NCI-H1105 treated with DMSO at 0.1 percent for 48 hours (cell line): ENCODE results near the gene PCDHA3.
"Not testable (repeated sequence)": the region's sequence is repeated elsewhere in the genome, so short reads cannot be mapped to it uniquely, and the experiment has no call there.

Source experiments
- DNase-seq: peaks from one replicate; lab custom pipeline; 2025; lab: John Stamatoyannopoulos, UW

PCDHA3 gene

DNA sequence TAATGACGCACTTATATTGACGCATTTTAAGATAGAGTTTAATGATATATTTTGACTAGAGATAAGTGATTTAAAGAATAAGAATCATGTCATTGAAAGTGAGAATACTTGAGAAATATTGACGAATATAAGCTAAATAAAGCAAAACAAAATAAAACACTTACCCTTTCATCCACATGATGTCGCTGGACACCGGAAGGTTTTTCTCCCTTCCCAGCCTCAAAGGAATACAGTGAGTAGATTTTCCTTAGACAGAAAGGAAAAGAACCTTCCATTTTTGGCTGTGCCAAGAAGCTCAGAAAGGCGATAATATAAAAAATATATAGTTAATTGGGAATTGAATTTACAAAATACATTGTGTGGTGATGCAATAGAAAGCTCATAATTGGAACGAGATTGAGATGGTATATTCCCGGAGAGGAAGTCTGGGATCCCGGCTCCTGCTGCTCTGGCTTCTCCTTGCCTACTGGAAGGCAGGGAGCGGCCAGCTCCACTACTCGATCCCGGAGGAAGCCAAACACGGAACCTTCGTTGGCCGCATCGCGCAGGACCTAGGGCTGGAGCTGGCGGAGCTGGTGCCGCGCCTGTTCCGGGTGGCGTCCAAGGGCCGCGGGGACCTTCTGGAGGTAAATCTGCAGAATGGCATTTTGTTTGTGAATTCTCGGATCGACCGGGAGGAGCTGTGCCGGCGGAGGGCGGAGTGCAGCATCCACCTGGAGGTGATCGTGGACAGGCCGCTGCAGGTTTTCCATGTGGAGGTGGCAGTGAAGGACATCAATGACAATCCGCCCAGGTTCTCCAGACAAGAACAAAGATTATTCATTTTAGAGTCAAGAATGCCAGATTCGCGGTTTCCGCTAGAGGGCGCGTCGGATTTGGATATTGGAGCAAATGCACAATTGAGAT, 20.8 kb downstream of the PCDHA3 start, which contains the start of gene PCDHA5:
TSS of gene PCDHA5 (plus strand) at position 239 of the 906 bp plus-strand sequence.
- DNase-seq, result no peak

DNA sequence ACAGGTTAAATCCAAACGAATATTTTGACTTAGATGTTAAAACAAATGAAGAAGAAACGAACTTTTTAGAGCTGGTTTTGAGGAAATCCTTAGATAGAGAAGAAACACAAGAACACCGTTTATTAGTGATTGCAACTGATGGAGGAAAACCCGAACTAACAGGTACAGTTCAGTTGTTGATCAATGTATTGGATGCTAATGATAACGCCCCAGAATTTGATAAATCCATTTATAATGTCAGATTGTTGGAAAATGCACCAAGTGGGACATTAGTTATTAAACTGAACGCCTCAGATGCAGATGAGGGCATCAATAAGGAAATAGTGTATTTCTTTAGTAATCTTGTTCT, 21.4 kb downstream of the PCDHA3 start:
- no peak for DNase-seq

DNA sequence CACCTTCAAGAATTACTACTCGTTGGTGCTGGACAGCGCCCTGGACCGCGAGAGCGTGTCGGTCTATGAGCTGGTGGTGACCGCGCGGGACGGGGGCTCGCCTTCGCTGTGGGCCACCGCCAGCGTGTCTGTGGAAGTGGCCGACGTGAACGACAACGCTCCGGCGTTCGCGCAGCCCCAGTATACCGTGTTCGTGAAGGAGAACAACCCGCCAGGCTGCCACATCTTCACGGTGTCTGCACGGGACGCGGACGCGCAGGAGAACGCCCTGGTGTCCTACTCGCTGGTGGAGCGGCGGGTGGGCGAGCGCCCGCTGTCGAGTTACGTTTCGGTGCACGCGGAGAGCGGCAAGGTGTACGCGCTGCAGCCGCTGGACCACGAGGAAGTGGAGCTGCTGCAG, 22.1 kb downstream of the PCDHA3 start:
- not testable (repeated sequence) for DNase-seq

DNA sequence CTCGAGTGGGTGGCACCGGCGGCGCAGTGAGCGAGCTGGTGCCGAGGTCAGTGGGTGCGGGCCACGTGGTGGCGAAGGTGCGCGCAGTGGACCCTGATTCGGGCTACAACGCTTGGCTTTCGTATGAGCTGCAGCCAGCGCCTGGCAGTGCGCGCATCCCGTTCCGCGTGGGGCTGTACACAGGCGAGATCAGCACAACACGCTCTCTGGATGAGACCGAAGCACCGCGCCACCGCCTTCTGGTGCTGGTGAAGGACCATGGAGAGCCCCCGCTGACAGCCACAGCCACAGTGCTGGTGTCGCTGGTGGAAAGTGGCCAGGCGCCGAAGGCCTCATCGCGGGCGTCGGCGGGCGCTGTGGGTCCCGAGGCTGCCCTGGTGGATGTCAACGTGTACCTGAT, 22.6 kb downstream of the PCDHA3 start:
- no peak for DNase-seq

DNA sequence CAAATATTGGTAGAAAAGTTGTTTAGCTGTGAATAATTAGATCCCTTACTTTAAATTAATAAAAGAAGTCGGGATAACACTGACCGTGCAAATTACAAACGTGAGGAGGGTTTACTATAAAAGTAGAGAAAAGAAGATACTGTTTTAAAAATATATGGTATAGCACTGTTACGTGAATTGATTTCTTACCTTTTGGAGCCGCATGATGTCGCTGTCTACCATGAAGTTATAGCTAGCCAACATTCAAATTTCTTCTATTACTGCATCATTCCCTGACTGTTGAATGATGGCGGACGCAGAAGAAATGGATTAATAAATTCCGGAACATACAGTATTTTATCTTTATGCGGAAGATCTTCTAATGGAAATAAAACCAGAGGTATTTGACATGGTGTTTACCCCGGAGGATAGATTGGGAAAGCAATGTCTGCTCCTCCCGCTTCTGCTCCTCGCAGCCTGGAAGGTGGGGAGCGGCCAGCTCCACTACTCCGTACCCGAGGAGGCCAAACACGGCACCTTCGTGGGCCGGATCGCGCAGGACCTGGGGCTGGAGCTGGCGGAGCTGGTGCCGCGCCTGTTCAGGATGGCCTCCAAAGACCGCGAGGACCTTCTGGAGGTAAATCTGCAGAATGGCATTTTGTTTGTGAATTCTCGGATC, 27.0 kb downstream of the PCDHA3 start, which contains the start of gene PCDHA6:
TSS of gene PCDHA6 (plus strand) at position 257 of the 658 bp plus-strand sequence. CDS start at position 389, 132 bp downstream.
- no peak for DNase-seq

DNA sequence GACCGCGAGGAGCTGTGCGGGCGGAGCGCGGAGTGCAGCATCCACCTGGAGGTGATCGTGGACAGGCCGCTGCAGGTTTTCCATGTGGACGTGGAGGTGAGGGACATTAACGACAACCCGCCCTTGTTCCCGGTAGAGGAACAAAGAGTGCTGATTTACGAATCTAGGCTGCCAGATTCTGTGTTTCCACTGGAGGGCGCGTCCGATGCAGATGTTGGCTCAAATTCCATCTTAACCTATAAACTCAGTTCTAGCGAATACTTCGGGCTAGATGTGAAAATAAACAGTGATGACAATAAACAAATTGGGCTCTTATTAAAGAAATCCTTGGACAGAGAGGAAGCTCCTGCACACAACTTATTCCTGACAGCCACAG, 27.5 kb downstream of the PCDHA3 start:
- DNase-seq, result no peak

DNA sequence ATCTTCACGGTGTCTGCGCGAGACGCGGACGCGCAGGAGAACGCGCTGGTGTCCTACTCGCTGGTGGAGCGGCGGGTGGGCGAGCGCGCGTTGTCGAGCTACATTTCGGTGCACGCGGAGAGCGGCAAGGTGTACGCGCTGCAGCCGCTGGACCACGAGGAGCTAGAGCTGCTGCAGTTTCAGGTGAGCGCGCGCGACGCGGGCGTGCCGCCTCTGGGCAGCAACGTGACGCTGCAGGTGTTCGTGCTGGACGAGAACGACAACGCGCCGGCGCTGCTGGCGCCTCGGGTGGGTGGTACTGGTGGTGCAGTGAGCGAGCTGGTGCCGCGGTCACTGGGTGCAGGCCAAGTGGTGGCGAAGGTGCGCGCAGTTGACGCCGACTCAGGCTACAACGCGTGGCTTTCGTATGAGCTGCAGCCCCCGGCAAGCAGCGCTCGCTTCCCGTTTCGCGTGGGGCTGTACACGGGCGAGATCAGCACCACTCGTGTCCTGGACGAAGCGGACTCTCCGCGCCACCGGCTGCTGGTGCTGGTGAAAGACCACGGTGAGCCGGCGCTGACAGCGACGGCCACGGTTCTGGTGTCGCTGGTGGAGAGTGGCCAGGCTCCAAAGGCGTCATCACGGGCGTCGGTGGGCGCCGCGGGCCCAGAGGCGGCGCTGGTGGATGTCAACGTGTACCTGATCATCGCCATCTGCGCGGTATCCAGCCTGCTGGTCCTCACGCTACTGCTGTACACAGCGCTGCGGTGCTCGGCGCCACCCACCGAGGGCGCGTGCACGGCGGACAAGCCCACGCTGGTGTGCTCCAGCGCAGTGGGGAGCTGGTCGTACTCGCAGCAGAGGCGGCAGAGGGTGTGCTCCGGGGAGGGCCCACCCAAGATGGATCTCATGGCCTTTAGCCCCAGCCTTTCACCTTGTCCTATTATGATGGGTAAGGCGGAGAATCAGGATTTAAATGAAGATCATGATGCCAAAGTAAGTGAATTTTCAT, 28.9 kb downstream of the PCDHA3 start:
- DNase-seq, result not testable (repeated sequence)

DNA sequence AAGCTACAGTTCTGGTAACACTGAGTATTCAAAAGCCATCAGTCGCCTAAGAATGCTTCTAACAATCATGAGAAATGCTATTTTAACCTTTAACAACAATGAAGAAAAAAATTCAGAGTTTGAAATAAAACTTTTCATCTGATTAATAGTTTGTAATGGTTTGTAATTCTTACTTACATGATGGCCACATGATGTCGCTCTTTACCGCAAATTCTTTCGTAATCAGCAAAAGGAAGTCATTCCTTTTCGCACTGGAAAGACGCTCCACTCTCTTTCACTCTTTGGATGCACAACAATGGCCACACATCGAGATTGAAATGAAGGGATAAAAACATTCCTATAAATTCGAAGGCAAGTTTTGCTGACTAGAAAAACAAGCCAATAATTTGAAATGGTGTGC, 33.1 kb downstream of the PCDHA3 start, which contains the start of gene PCDHA7:
TSS of gene PCDHA7 (plus strand) at position 277 of the 400 bp plus-strand sequence. CDS start at position 392, 115 bp downstream.
- DNase-seq, result no peak

DNA sequence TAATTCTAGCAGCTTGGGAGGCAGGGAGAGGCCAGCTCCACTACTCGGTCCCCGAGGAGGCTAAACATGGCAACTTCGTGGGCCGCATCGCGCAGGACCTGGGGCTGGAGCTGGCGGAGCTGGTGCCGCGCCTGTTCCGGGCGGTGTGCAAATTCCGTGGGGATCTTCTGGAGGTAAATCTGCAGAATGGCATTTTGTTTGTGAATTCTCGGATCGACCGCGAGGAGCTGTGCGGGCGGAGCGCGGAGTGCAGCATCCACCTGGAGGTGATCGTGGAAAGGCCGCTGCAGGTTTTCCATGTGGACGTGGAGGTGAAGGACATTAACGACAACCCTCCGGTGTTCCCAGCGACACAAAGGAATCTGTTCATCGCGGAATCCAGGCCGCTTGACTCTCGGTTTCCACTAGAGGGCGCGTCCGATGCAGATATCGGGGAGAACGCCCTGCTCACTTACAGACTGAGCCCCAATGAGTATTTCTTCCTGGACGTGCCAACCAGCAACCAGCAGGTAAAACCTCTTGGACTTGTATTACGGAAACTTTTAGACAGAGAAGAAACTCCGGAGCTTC, 33.7 kb downstream of the PCDHA3 start:
- DNase-seq, result not testable (repeated sequence)

DNA sequence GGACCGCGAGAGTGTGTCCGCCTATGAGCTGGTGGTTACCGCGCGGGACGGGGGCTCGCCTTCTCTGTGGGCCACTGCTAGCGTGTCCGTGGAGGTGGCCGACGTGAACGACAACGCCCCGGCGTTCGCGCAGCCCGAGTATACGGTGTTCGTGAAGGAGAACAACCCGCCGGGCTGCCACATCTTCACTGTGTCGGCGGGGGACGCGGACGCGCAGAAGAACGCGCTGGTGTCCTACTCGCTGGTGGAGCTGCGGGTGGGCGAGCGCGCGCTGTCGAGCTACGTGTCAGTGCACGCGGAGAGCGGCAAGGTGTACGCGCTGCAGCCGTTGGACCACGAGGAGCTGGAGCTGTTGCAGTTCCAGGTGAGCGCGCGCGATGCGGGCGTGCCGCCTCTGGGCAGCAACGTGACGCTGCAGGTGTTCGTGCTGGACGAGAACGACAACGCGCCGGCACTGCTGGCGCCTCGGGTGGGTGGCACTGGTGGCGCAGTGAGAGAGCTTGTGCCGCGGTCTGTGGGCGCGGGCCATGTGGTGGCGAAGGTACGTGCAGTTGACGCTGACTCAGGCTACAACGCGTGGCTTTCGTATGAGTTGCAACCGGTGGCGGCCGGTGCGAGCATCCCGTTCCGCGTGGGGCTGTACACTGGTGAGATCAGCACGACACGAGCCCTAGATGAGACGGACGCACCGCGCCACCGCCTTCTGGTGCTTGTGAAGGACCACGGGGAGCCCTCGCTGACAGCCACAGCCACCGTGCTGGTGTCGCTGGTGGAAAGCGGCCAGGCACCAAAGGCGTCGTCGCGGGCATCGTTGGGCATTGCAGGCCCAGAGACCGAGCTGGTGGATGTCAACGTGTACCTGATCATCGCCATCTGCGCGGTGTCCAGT, 35.0 kb downstream of the PCDHA3 start:
- no peak for DNase-seq

DNA sequence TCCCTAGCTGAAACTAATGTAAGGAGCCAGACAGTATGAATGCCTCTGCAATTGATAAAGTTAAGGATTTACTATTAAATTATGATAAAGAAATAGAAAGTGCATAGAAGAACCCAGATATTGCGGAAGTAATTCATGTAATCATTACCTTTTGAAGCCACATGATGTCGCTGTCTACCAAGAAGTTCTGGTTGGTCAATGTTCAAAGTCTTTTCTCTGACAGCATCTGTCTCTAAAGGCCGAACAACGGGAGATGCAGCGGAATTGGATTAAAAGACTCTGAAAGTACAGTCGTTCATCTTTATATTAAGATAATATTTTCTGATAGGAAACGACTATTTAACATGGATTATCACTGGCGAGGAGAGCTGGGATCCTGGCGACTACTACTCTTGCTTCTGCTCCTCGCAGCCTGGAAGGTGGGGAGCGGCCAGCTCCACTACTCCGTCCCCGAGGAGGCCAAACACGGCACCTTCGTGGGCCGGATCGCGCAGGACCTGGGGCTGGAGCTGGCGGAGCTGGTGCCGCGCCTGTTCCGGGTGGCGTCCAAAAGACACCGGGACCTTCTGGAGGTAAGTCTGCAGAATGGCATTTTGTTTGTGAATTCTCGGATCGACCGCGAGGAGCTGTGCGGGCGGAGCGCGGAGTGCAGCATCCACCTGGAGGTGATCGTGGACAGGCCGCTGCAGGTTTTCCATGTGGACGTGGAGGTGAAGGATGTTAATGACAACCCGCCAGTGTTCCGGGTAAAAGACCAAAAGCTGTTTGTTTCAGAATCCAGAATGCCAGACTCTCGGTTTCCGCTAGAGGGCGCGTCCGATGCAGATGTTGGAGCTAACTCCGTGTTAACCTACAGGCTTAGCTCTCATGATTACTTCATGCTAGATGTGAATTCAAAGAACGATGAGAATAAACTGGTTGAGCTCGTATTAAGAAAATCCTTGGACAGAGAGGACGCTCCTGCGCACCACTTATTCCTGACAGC, 40.4 kb downstream of the PCDHA3 start, which contains the start of gene PCDHA8:
TSS of gene PCDHA8 (plus strand) at position 210 of the 985 bp plus-strand sequence. CDS start at position 345, 135 bp downstream.
- no peak for DNase-seq

DNA sequence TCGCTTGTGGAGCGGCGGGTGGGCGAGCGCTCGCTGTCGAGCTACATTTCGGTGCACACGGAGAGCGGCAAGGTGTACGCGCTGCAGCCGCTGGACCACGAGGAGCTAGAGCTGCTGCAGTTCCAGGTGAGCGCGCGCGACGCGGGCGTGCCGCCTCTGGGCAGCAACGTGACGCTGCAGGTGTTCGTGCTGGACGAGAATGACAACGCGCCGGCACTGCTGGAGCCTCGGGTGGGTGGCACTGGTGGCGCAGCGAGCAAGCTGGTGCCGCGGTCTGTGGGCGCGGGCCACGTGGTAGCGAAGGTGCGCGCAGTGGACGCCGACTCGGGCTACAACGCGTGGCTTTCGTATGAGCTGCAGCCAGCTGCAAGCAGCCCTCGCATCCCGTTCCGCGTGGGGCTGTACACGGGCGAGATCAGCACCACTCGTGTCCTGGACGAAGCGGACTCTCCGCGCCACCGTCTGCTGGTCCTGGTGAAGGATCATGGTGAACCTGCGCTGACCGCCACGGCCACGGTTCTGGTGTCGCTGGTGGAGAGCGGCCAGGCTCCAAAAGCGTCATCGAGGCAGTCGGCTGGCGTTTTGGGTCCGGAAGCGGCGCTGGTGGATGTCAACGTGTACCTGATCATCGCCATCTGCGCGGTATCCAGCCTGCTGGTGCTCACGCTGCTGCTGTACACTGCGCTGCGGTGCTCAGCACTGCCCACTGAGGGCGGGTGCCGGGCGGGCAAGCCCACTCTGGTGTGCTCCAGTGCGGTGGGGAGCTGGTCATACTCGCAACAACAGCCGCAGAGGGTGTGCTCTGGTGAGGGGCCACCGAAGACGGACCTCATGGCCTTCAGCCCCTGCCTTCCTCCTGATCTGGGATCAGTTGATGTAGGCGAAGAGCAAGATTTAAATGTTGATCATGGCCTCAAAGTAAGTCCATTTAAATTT, 42.2 kb downstream of the PCDHA3 start:
- no peak for DNase-seq

DNA sequence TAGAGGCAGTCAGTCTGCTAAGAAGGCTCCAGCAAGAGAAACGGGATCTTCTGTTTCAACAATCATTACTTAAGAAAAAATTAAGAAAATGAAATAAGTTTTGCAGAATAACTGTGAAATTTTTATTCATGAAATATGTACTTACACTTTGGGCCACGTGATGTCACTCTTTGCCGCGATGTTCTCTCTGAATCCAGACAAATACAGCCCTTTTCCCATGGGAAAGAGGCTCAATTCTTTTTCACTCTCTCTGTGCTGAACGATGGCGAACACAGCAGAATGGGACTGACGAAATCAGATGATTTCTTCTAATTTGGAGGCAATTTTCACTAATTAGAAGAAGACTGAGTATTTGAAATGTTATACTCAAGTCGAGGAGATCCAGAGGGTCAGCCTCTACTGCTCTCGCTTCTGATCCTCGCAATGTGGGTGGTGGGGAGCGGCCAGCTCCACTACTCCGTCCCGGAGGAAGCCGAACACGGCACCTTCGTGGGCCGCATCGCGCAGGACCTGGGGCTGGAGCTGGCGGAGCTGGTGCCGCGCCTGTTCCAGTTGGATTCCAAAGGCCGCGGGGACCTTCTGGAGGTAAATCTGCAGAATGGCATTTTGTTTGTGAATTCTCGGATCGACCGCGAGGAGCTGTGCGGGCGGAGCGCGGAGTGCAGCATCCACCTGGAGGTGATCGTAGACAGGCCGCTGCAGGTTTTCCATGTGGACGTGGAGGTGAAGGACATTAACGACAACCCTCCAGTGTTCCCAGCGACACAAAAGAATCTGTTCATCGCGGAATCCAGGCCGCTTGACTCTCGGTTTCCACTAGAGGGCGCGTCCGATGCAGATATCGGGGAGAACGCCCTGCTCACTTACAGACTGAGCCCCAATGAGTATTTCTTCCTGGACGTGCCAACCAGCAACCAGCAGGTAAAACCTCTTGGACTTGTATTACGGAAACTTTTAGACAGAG, 47.6 kb downstream of the PCDHA3 start, which contains the start of gene PCDHA9:
TSS of gene PCDHA9 (plus strand) at position 244 of the 964 bp plus-strand sequence. CDS start at position 358, 114 bp downstream.
- DNase-seq, result not testable (repeated sequence)

DNA sequence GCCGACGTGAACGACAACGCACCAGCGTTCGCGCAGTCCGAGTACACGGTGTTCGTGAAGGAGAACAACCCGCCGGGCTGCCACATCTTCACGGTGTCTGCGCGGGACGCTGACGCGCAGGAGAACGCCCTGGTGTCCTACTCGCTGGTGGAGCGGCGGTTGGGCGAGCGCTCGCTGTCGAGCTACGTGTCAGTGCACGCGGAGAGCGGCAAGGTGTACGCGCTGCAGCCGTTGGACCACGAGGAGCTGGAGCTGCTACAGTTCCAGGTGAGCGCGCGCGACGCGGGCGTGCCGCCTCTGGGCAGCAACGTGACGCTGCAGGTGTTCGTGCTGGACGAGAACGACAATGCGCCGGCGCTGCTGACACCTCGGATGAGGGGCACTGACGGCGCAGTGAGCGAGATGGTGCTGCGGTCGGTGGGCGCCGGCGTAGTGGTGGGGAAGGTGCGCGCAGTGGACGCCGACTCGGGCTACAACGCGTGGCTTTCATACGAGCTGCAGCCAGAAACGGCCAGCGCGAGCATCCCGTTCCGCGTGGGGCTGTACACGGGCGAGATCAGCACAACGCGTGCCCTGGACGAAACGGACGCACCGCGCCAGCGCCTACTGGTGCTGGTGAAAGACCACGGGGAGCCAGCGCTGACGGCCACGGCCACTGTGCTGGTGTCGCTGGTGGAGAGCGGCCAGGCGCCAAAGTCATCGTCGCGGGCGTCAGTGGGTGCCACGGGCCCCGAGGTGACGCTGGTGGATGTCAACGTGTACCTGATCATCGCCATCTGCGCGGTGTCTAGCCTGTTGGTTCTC, 49.2 kb downstream of the PCDHA3 start:
- not testable (repeated sequence) for DNase-seq
